Lower lobe of right lung (tissue), 2 donors: Measurements from ENCODE around the gene BET1L. TPM values are rescaled to one million over a fixed set of nuclear protein-coding genes. Genes with fewer than 3 reads are reported as not detected.
A peak's percentile ranks its signal among the peaks of the same experiment; 100 is the strongest.

Experiments
- ATAC-seq, 2 donors: fragments of 200-7000 bp; cut with Tn5 transposase; one replicate each; pipeline ENCODE4 v1.9.1; 2020 to 2022; ENCODE audit warnings: mild to moderate bottlenecking in 2 of 2, moderate library complexity in 2 of 2
- DNase-seq: peaks from one replicate; pipeline ENCODE4 v3.0.0-alpha.2; 2020
- H3K27ac ChIP-seq: fragments of 200-600 bp; one replicate; pipeline ENCODE4 v1.8.0; 2022
- H3K27me3 ChIP-seq: fragments of 200-600 bp; one replicate; pipeline ENCODE4 v1.8.0; 2022; ENCODE audit warnings: low read depth
- H3K36me3 ChIP-seq: fragments of 200-600 bp; one replicate; pipeline ENCODE4 v1.8.0; 2022; ENCODE audit warnings: mild to moderate bottlenecking
- H3K4me1 ChIP-seq: fragments of 200-600 bp; one replicate; pipeline ENCODE4 v1.8.0; 2022
- H3K4me3 ChIP-seq: fragments of 200-600 bp; one replicate; pipeline ENCODE4 v1.8.0; 2022; ENCODE audit warnings: mild to moderate bottlenecking
- H3K9me3 ChIP-seq: fragments of 200-600 bp; one replicate; pipeline ENCODE4 v1.8.0; 2022
- CTCF ChIP-seq: fragments of 200-600 bp; IDR thresholded peaks from one replicate; pipeline ENCODE4 v1.8.0; 2022; ENCODE audit warnings: antibody characterized with exemption, mild to moderate bottlenecking
- intact Hi-C: fragments of 100-400 bp; cut with DNase I; formaldehyde crosslinking; loops from one replicate; pipeline ENCODE4 v1.11.0; 2022
- total RNA-seq: library from RNA; stranded (reverse); fragmentation: NEBNext Ultra II Directional; extraction: Animal tissue kit (Norgen Biotek cat#: 25700); gene quantifications from one replicate; pipeline ENCODE4 v1.2.1, GENCODE V29; 2021
- donor health status: DM: no; HTN: yes; CAD: no; lungs with severe emphysema.

The BET1L gene
- total RNA-seq, 1 donor from 2014 or later = 54.2 TPM

GRCh38 chr11:200224-201003 is 6.8 kb downstream of the BET1L start:
- DNase-seq (peak; percentile 40), ATAC-seq (no peak)
- Histone ChIP-seq H3K4me3 (no peak overlapping the region), H3K36me3 (peaks cover 40% of the 10 kb centered on the region), H3K27ac (no peak overlapping the region), H3K4me1 (peaks cover 25% of the 10 kb centered on the region), H3K27me3 (no peaks in the 10 kb centered on the region), H3K9me3 (no peaks in the 10 kb centered on the region)
- no peak for TF ChIP-seq CTCF
- intact Hi-C loops = no loop called here

- ATAC-seq (no peak), DNase-seq (peak; percentile 35)
- H3K4me3 ChIP-seq = no peak overlapping the region
- no peaks in the 10 kb centered on the region for H3K9me3 ChIP-seq
- no peak overlapping the region for H3K27ac ChIP-seq
- H3K27me3 ChIP-seq = no peaks in the 10 kb centered on the region
- intact Hi-C loops = no loop called here
- no peak for TF ChIP-seq CTCF
- peaks cover 20% of the 10 kb centered on the region for H3K4me1 ChIP-seq
- H3K36me3 ChIP-seq = peaks cover 34% of the 10 kb centered on the region
Measured at GRCh38 chr11:199782-200181, 7.4 kb downstream of the BET1L start.

GRCh38 chr11:199004-199581 is 8.1 kb downstream of the BET1L start:
- intact Hi-C loops = no loop called here
- H3K9me3 ChIP-seq = no peaks in the 10 kb centered on the region
- no peak for TF ChIP-seq CTCF
- H3K4me3 ChIP-seq = no peak overlapping the region
- ATAC-seq = no peak
- H3K4me1 ChIP-seq = peaks cover 20% of the 10 kb centered on the region
- peak; percentile 44 for DNase-seq
- no peak overlapping the region for H3K27ac ChIP-seq
- peaks cover 27% of the 10 kb centered on the region for H3K36me3 ChIP-seq
- no peaks in the 10 kb centered on the region for H3K27me3 ChIP-seq

- no peak overlapping the region for H3K4me3 ChIP-seq
- no peaks in the 10 kb centered on the region for H3K9me3 ChIP-seq
- intact Hi-C loops = no loop called here
- H3K27ac ChIP-seq = no peak overlapping the region
- DNase-seq = peak; percentile 42
- ATAC-seq = no peak
- H3K27me3 ChIP-seq = no peaks in the 10 kb centered on the region
- peaks cover 20% of the 10 kb centered on the region for H3K4me1 ChIP-seq
- TF ChIP-seq CTCF = no peak
- peaks cover 19% of the 10 kb centered on the region for H3K36me3 ChIP-seq
Measured at GRCh38 chr11:198236-198806, 8.9 kb downstream of the BET1L start.

- Histone ChIP-seq H3K9me3 (no peaks in the 10 kb centered on the region), H3K36me3 (peaks cover 14% of the 10 kb centered on the region), H3K4me1 (peaks cover 16% of the 10 kb centered on the region), H3K27ac (no peak overlapping the region), H3K27me3 (no peaks in the 10 kb centered on the region), H3K4me3 (no peak overlapping the region)
- no peak for DNase-seq
- no peak for TF ChIP-seq CTCF
- intact Hi-C loops = no loop called here
- no peak for ATAC-seq
Measured at GRCh38 chr11:197741-198235, 9.4 kb downstream of the BET1L start.
